Stomach (tissue), 4 donors: Measurements from ENCODE around the gene ZMYM1.
"Not testable (repeated sequence)": the region's sequence is repeated elsewhere in the genome, so short reads cannot be mapped to it uniquely, and the experiment has no call there.

ENCODE experiments used
- EP300 ChIP-seq: sonication (generic); formaldehyde crosslinking; IDR thresholded peaks from one replicate; pipeline ENCODE4 v1.6.1; 2017; ENCODE audit warnings: antibody characterized with exemption
- POLR2A ChIP-seq, 4 donors: fragments of 450-650 bp; IDR thresholded peaks; one replicate each; pipeline ENCODE4 v1.6.1; 2016; ENCODE audit warnings: antibody characterized with exemption in 4 of 4, control low read depth in 2 of 4, mild to moderate bottlenecking in 1 of 4, moderate library complexity in 1 of 4
- POLR2AphosphoS5 ChIP-seq, 3 donors: sonication (generic); formaldehyde crosslinking; IDR thresholded peaks; one replicate each; pipeline ENCODE4 v1.6.1; 2016; ENCODE audit warnings: antibody characterized with exemption in 3 of 3
- TF ChIP-seq, protein P1 (sequence below), 7 experiments: fragments of 450-650 bp in 4 of 7; fragments of 200-600 bp in 3 of 7; sonication (generic) in 3 of 7; IDR thresholded peaks; one replicate each; pipeline ENCODE4 v1.5.1; 2016 to 2019; ENCODE audit warnings: antibody characterized with exemption in 7 of 7, control low read depth in 2 of 7, mild to moderate bottlenecking in 1 of 7

DNA sequence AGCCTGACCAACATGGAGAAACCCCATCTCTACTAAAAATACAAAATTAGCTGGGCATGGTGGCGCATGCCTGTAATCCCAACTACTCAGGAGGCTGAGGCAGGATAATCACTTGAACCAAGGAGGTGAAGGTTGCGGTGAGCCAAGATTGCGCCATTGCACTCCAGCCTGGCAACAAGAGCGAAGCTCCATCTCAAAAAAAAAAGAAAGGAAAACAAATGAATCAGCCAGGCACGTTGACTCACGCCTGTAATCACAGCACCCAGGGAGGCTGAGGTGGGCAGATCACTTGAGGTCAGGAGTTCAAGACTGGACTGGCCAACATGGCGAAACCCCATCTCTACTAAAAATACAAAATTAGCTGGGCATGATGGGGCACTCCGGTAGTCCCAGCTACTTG is 2.8 kb upstream of the ZMYM1 start:
- not testable (repeated sequence) for TF ChIP-seq EP300; POLR2AphosphoS5 (IDR thresholded peaks at IDR 0.05); POLR2A (IDR thresholded peaks at IDR 0.05)
- TF ChIP-seq, protein P1, sequence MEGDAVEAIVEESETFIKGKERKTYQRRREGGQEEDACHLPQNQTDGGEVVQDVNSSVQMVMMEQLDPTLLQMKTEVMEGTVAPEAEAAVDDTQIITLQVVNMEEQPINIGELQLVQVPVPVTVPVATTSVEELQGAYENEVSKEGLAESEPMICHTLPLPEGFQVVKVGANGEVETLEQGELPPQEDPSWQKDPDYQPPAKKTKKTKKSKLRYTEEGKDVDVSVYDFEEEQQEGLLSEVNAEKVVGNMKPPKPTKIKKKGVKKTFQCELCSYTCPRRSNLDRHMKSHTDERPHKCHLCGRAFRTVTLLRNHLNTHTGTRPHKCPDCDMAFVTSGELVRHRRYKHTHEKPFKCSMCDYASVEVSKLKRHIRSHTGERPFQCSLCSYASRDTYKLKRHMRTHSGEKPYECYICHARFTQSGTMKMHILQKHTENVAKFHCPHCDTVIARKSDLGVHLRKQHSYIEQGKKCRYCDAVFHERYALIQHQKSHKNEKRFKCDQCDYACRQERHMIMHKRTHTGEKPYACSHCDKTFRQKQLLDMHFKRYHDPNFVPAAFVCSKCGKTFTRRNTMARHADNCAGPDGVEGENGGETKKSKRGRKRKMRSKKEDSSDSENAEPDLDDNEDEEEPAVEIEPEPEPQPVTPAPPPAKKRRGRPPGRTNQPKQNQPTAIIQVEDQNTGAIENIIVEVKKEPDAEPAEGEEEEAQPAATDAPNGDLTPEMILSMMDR (IDR thresholded peaks at IDR 0.05), result not testable (repeated sequence)
